Gastroesophageal sphincter (tissue), 4 donors: ENCODE data around the gene FGF1. TPM values are rescaled to one million over a fixed set of nuclear protein-coding genes. Genes with fewer than 3 reads are reported as not detected.

Experiments
- ATAC-seq: fragments of 150-250 bp; one replicate; pipeline ENCODE4 v1.9.1; 2016; ENCODE audit warnings: mild to moderate bottlenecking, moderate library complexity
- H3K27ac ChIP-seq, 4 donors: fragments of 200-600 bp; sonication (generic) in 3 of 4; 1 replicate in 3 of 4; 2 replicates in 1 of 4; pipeline ENCODE4 v1.5.1; 2016 to 2019
- H3K27me3 ChIP-seq: fragments of 200-600 bp; sonication (generic); one replicate; pipeline ENCODE4 v1.5.1; 2019
- H3K36me3 ChIP-seq, 2 donors: fragments of 200-600 bp; sonication (generic); one replicate each; pipeline ENCODE4 v1.5.1; 2019; ENCODE audit warnings: control low read depth in 1 of 2
- H3K4me1 ChIP-seq, 3 donors: fragments of 200-600 bp; sonication (generic); 1 replicate in 2 of 3; 2 replicates in 1 of 3; pipeline ENCODE4 v1.5.1; 2016 to 2019; ENCODE audit warnings: control low read depth in 2 of 3
- H3K4me3 ChIP-seq, 2 donors: fragments of 200-600 bp; sonication (generic); one replicate each; pipeline ENCODE4 v1.5.1; 2019; ENCODE audit warnings: mild to moderate bottlenecking in 1 of 2, moderate library complexity in 1 of 2
- H3K9me3 ChIP-seq, 3 donors: fragments of 200-600 bp; sonication (generic); one replicate each; pipeline ENCODE4 v1.5.1; 2017 to 2019; ENCODE audit warnings: control low read depth in 2 of 3
- CTCF ChIP-seq, 4 experiments: fragments of 200-600 bp in 2 of 4; fragments of 450-650 bp in 2 of 4; sonication (generic) in 1 of 4; IDR thresholded peaks; one replicate each; pipeline ENCODE4 v1.5.1; 2017 to 2019; ENCODE audit warnings: antibody characterized with exemption in 4 of 4, mild to moderate bottlenecking in 2 of 4, moderate library complexity in 2 of 4
- EP300 ChIP-seq: sonication (generic); formaldehyde crosslinking; IDR thresholded peaks from one replicate; pipeline ENCODE4 v1.6.1; 2017; ENCODE audit warnings: antibody characterized with exemption, mild to moderate bottlenecking
- POLR2A ChIP-seq, 2 donors: fragments of 450-650 bp; IDR thresholded peaks; one replicate each; pipeline ENCODE4 v1.6.1; 2017; ENCODE audit warnings: antibody characterized with exemption in 2 of 2, mild to moderate bottlenecking in 2 of 2, moderate library complexity in 1 of 2
- POLR2AphosphoS5 ChIP-seq: sonication (generic); formaldehyde crosslinking; IDR thresholded peaks from one replicate; pipeline ENCODE4 v1.6.1; 2017; ENCODE audit warnings: antibody characterized with exemption
- WGBS, 2 donors: methylation state at CpG; one replicate each; pipeline ENCODE4 v1.1.5; 2018; ENCODE audit warnings: low coverage in 1 of 2; 5-methylcytosine and 5-hydroxymethylcytosine counted together
- total RNA-seq, 4 donors: library from RNA; depleted of rRNA; stranded (reverse); fragments of >200 nt; gene quantifications; one replicate each; pipeline ENCODE4 v1.1.0, GENCODE V29; 2016

Gene FGF1
- total RNA-seq: 1 to 10 TPM in 3 of 4 donors, under 1 TPM in 1; 0.16 to 4.2 (median 2.9) TPM

DNA sequence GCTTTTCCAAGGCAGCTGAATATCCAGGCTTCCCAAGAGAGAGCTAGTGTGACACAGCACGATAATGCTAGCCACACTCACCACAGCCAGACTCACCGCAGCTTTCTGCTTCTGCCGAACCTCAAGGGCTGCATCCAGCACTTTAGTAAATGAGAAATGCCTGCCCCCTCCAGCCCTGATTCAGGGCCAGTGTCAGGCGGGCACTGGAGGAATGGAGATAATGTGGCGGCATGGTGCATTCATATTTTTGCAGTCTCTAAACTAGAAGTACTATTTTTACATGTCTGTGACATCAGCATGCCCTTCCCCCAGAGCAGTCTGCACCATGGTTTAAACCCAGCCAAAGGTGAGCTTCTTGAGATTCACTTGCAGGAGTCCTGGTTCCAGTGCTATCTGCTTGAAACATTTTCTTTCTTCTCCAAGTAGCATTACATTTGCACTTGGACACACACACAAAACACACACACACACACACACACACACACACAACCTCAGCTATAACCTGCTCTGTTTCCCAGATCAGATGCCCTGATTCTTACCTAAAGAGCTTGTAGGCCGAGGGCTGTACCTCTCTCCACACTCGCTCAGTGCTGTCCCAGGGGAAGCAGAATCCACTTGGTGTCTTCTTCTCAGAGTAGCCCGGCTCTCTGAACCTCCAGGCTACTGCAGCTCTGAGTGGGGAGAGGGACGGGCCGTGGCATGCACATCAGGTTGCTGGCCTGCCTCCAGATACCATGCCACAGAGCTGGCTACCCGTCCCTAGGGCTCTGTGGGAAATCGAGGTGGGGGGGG lies at the start of gene FGF1:
Gene FGF1 (minus strand): TSS at position 673 of the 792 bp plus-strand sequence. CDS start 71,963 bp downstream, outside the sequence.
- no peak within 1 kb of the TSS for H3K4me3 ChIP-seq
- H3K4me1 ChIP-seq: peaks cover 0 to 33% (median 18%) of the 10 kb centered on the region in 3 donors
- H3K27me3 ChIP-seq: no peaks in the 10 kb centered on the region
- peak within 1 kb of the TSS in 3 of 4 donors; percentile 73 to 86 (median 76) for H3K27ac ChIP-seq
- WGBS, 2 donors: 28% methylated on average over 5 of the region's 12 CpGs; no CpG with 5 or more reads in 1 of the 2 donors
- H3K36me3 ChIP-seq: no peaks in the 10 kb centered on the region
- no peaks in the 10 kb centered on the region for H3K9me3 ChIP-seq
- peak; percentile 45 for ATAC-seq
- TF ChIP-seq EP300 (no peak), POLR2AphosphoS5 (no peak), CTCF (IDR thresholded peaks at IDR 0.05) (no peak), POLR2A (IDR thresholded peaks at IDR 0.05) (no peak)

GRCh38 chr5:142727735-142728047 lies 41.8 kb upstream of the FGF1 start:
- peaks cover 0 to 9% (median 0%) of the 10 kb centered on the region in 3 donors for H3K4me1 ChIP-seq
- peaks cover 4% of the 10 kb centered on the region for H3K27me3 ChIP-seq
- no peaks in the 10 kb centered on the region for H3K9me3 ChIP-seq
- no peak for TF ChIP-seq POLR2A (IDR thresholded peaks at IDR 0.05)
- no peak for TF ChIP-seq CTCF (IDR thresholded peaks at IDR 0.05)
- TF ChIP-seq EP300: no peak
- TF ChIP-seq POLR2AphosphoS5: no peak
- WGBS, 2 donors: 100% methylated on average over 1 of the region's 2 CpGs; no CpG with 5 or more reads in 1 of the 2 donors
- H3K27ac ChIP-seq: no peak overlapping the region
- no peak overlapping the region for H3K4me3 ChIP-seq
- H3K36me3 ChIP-seq: no peaks in the 10 kb centered on the region
- no peak for ATAC-seq

GRCh38 chr5:142726188-142726731 lies 40.4 kb upstream of the FGF1 start:
- H3K27me3 ChIP-seq: peaks cover 4% of the 10 kb centered on the region
- H3K4me3 ChIP-seq: no peak overlapping the region
- no peaks in the 10 kb centered on the region for H3K36me3 ChIP-seq
- TF ChIP-seq POLR2AphosphoS5 (no peak), CTCF (IDR thresholded peaks at IDR 0.05) (no peak), POLR2A (IDR thresholded peaks at IDR 0.05) (no peak)
- H3K9me3 ChIP-seq: no peaks in the 10 kb centered on the region
- H3K4me1 ChIP-seq: peaks cover 0 to 14% (median 0%) of the 10 kb centered on the region in 3 donors
- H3K27ac ChIP-seq: no peak overlapping the region
- ATAC-seq: peak; percentile 77
- WGBS, 2 donors: 15 to 38% methylated on average over 2 of the region's 2 CpGs

DNA sequence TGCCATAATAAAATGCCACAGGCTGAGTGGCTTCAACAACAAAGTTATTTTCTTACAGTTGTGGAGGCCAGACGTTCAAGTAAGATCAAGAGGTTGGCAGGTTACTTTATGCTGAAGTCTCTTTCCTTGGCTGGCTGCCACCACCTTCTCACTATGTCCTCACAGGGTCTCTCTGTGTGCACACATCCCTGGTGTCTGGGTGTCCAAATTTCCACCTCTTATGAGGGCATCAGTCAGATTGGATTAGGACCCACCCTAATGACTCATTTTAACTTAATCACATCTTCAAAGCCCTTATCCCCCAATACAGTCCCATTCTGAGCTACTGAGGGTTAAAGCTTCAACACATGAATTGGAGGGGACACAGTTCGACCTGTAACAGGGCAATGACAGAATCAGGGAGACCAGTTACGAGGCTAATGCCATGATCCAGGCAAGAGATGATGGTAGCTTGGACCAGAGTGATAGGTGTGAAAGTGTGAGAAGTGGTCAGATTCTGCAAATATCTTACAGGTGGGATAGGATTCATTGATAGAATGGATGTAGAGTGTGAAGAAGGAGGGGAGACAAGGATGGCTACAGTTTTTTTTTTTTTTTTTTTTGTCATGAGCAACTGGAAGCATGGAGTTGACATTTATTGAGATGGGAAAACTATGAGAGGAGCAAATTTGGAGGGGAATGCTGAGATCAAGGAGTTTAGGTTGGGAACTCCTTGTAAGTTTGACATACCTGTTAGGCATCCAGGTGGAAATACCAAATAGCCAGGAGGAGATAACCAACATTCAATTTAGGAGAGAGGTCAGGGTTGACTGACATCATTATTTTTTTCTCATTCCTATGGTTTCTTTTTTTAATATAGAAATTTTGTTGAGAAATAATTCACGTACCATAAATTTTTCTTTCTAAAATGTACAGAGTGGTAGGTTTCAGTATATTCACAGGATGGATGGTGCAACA lies 39.6 kb upstream of the FGF1 start:
- Histone ChIP-seq H3K4me1 (peaks cover 0 to 20% (median 0%) of the 10 kb centered on the region in 3 donors), H3K36me3 (no peaks in the 10 kb centered on the region)

More for the DNA sequence above, 39.6 kb upstream of the FGF1 start:
- Histone ChIP-seq H3K4me3 (no peak overlapping the region), H3K27ac (no peak overlapping the region), H3K27me3 (peaks cover 4% of the 10 kb centered on the region), H3K9me3 (no peaks in the 10 kb centered on the region)
- WGBS, 2 donors: 68 to 80% methylated on average over 3 of the region's 4 CpGs
- no peak for ATAC-seq
- TF ChIP-seq POLR2A (IDR thresholded peaks at IDR 0.05): no peak
- TF ChIP-seq POLR2AphosphoS5: no peak
- no peak for TF ChIP-seq EP300
- no peak for TF ChIP-seq CTCF (IDR thresholded peaks at IDR 0.05)
